ENCODE results near the gene CES1.

DNA sequence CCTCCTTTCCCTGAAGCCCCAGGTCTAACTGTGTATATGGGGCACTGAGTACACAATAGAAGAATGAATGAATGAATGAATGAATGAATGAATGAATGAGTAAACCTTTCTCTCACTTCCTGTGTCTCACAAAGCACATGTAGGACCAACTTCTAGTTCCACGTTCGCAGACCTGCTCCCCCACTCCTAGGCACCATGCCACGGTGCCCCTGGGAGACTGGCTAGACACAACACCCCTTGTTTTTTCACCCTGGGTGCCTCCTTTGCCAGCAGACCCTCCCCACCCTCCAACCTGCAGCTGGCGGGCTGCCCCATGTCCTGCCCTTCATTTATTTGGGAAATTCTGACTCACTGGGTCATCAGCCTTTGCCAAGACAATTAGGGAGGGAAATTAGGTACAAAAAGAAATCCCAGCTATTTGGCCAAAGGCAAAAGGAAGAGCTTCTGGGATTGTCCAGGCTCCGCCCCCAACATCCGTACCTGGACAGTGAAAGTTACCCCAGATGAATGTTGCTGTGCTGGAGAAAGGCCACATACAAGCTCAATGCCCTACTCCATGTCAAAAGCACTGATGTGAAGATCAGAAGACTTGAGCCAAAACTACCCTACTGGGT is 7.7 kb downstream of the CES1 start:
- TF ChIP-seq, protein P1, sequence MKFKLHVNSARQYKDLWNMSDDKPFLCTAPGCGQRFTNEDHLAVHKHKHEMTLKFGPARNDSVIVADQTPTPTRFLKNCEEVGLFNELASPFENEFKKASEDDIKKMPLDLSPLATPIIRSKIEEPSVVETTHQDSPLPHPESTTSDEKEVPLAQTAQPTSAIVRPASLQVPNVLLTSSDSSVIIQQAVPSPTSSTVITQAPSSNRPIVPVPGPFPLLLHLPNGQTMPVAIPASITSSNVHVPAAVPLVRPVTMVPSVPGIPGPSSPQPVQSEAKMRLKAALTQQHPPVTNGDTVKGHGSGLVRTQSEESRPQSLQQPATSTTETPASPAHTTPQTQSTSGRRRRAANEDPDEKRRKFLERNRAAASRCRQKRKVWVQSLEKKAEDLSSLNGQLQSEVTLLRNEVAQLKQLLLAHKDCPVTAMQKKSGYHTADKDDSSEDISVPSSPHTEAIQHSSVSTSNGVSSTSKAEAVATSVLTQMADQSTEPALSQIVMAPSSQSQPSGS (CRISPR knock-in tag; IDR thresholded peaks at IDR 0.05; ENCODE audit: borderline replicate concordance, low read depth) = no peak
- TF ChIP-seq, protein P2, sequence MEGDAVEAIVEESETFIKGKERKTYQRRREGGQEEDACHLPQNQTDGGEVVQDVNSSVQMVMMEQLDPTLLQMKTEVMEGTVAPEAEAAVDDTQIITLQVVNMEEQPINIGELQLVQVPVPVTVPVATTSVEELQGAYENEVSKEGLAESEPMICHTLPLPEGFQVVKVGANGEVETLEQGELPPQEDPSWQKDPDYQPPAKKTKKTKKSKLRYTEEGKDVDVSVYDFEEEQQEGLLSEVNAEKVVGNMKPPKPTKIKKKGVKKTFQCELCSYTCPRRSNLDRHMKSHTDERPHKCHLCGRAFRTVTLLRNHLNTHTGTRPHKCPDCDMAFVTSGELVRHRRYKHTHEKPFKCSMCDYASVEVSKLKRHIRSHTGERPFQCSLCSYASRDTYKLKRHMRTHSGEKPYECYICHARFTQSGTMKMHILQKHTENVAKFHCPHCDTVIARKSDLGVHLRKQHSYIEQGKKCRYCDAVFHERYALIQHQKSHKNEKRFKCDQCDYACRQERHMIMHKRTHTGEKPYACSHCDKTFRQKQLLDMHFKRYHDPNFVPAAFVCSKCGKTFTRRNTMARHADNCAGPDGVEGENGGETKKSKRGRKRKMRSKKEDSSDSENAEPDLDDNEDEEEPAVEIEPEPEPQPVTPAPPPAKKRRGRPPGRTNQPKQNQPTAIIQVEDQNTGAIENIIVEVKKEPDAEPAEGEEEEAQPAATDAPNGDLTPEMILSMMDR (IDR thresholded peaks at IDR 0.05) = no peak
- TF ChIP-seq, protein P3, sequence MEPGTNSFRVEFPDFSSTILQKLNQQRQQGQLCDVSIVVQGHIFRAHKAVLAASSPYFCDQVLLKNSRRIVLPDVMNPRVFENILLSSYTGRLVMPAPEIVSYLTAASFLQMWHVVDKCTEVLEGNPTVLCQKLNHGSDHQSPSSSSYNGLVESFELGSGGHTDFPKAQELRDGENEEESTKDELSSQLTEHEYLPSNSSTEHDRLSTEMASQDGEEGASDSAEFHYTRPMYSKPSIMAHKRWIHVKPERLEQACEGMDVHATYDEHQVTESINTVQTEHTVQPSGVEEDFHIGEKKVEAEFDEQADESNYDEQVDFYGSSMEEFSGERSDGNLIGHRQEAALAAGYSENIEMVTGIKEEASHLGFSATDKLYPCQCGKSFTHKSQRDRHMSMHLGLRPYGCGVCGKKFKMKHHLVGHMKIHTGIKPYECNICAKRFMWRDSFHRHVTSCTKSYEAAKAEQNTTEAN (CRISPR knock-in tag; IDR thresholded peaks at IDR 0.05) = no peak
- TF ChIP-seq, protein P4, sequence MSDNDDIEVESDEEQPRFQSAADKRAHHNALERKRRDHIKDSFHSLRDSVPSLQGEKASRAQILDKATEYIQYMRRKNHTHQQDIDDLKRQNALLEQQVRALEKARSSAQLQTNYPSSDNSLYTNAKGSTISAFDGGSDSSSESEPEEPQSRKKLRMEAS (CRISPR knock-in tag; IDR thresholded peaks at IDR 0.05) = no peak
